ENCODE results near the gene ERI3.

ERI3 gene

DNA sequence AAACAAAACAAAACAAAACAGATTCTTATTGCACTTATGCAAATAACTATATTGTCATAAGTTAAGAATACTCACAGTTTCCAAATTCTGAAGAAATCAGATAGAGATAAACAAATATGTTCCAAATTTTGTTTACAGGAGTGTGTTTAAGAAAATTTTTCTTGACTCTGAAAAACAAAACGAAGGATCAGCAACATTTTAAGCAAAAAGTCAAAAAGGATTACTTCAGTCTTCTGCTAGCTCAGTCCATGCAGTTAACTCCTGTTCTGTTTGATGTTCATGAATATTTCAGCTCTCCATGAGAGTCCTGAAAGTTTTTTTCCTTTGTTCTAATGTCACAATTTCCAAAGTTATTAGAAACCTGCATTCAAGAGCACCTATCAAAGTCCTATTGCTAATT is 180.4 kb downstream of the ERI3 start:
- TF ChIP-seq, protein P1, sequence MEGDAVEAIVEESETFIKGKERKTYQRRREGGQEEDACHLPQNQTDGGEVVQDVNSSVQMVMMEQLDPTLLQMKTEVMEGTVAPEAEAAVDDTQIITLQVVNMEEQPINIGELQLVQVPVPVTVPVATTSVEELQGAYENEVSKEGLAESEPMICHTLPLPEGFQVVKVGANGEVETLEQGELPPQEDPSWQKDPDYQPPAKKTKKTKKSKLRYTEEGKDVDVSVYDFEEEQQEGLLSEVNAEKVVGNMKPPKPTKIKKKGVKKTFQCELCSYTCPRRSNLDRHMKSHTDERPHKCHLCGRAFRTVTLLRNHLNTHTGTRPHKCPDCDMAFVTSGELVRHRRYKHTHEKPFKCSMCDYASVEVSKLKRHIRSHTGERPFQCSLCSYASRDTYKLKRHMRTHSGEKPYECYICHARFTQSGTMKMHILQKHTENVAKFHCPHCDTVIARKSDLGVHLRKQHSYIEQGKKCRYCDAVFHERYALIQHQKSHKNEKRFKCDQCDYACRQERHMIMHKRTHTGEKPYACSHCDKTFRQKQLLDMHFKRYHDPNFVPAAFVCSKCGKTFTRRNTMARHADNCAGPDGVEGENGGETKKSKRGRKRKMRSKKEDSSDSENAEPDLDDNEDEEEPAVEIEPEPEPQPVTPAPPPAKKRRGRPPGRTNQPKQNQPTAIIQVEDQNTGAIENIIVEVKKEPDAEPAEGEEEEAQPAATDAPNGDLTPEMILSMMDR (IDR thresholded peaks at IDR 0.05; ENCODE audit: control insufficient read depth, extremely low read depth, insufficient read depth): no peak
- no peak for DNase-seq (ENCODE audit: low read depth)
- H3K4me3 ChIP-seq (ENCODE audit: low read depth, low read length): no peak overlapping the region

Measured in LNCaP clone FGC (cell line).